NCI-H446 treated with DMSO at 0.1 percent for 48 hours (cell line): ENCODE results near the gene ALDH1B1.
"Not testable (repeated sequence)": the region's sequence is repeated elsewhere in the genome, so short reads cannot be mapped to it uniquely, and the experiment has no call there.

Experiments used
- DNase-seq: peaks from one replicate; lab custom pipeline; 2025; lab: John Stamatoyannopoulos, UW

Gene ALDH1B1

GRCh38 chr9:38387066-38387465 is 5.4 kb upstream of the ALDH1B1 start:
- DNase-seq = no peak

- DNase-seq = no peak
Observed at GRCh38 chr9:38387751-38388150, 4.8 kb upstream of the ALDH1B1 start.

GRCh38 chr9:38388283-38389223 is 3.9 kb upstream of the ALDH1B1 start:
- DNase-seq = no peak

GRCh38 chr9:38389313-38389712 is 3.2 kb upstream of the ALDH1B1 start:
- no peak for DNase-seq

GRCh38 chr9:38390442-38390841 is 2.1 kb upstream of the ALDH1B1 start:
- DNase-seq = no peak

- no peak for DNase-seq
Observed at GRCh38 chr9:38390851-38391250, 1.7 kb upstream of the ALDH1B1 start.

- no peak for DNase-seq
Observed at GRCh38 chr9:38391278-38392118, 1.0 kb upstream of the ALDH1B1 start.

- no peak for DNase-seq
Observed at GRCh38 chr9:38393128-38393796, 760 bp downstream of the ALDH1B1 start.

GRCh38 chr9:38394416-38394815 is 1.9 kb downstream of the ALDH1B1 start:
- no peak for DNase-seq

- no peak for DNase-seq
Observed at GRCh38 chr9:38395653-38396370, 3.3 kb downstream of the ALDH1B1 start.

- no peak for DNase-seq
Observed at GRCh38 chr9:38396371-38396671, 3.8 kb downstream of the ALDH1B1 start.

GRCh38 chr9:38399191-38399590 is 6.7 kb downstream of the ALDH1B1 start:
- not testable (repeated sequence) for DNase-seq

GRCh38 chr9:38401994-38402393 is 9.5 kb downstream of the ALDH1B1 start:
- no peak for DNase-seq

- no peak for DNase-seq
Observed at GRCh38 chr9:38404314-38404713, 11.8 kb downstream of the ALDH1B1 start.

- DNase-seq = no peak
Observed at GRCh38 chr9:38405785-38406184, 13.3 kb downstream of the ALDH1B1 start.

- DNase-seq = no peak
Observed at GRCh38 chr9:38406476-38407186, 14.1 kb downstream of the ALDH1B1 start.

GRCh38 chr9:38408719-38409118 is 16.2 kb downstream of the ALDH1B1 start:
- no peak for DNase-seq

- no peak for DNase-seq
Observed at GRCh38 chr9:38412751-38413150, 20.2 kb downstream of the ALDH1B1 start.

GRCh38 chr9:38413283-38413682 is 20.8 kb downstream of the ALDH1B1 start:
- DNase-seq = no peak

- DNase-seq = peak; percentile 98
Observed at GRCh38 chr9:38414040-38414723, 21.7 kb downstream of the ALDH1B1 start.

GRCh38 chr9:38415856-38416255 is 23.4 kb downstream of the ALDH1B1 start:
- no peak for DNase-seq
